GM12801 (cell line): ENCODE measurements around the gene NTSR1.

Source experiments
- CTCF ChIP-seq: IDR thresholded peaks from one replicate; pipeline ENCODE4 v1.5.1; 2011; ENCODE audit warnings: control low read depth; ENCODE audit not compliant: insufficient read length; ENCODE audit errors: extremely low read depth

NTSR1 gene

GRCh38 chr20:62806383-62807050 lies 97.9 kb downstream of the NTSR1 start:
- TF ChIP-seq CTCF: no peak

- no peak for TF ChIP-seq CTCF
These were observed 99.0 kb downstream of the NTSR1 start for GRCh38 chr20:62807444-62808210.

GRCh38 chr20:62808211-62808865 lies 99.7 kb downstream of the NTSR1 start:
- TF ChIP-seq CTCF: no peak

GRCh38 chr20:62809530-62810428 lies 101.1 kb downstream of the NTSR1 start:
- TF ChIP-seq CTCF: no peak

GRCh38 chr20:62811320-62811719 lies 102.7 kb downstream of the NTSR1 start:
- no peak for TF ChIP-seq CTCF

- TF ChIP-seq CTCF: no peak
These were observed 103.1 kb downstream of the NTSR1 start for GRCh38 chr20:62811720-62812119.
